Measurements from ENCODE around the gene USP46. TPM values are rescaled to one million over a fixed set of nuclear protein-coding genes. Genes with fewer than 3 reads are reported as not detected.

USP46 gene
- total and polyA plus RNA-seq, 2 of the 13 experiments (the other 11 are each of a cell fraction or from before 2014, with no cell fraction given): 4.7 to 17.4 TPM

DNA sequence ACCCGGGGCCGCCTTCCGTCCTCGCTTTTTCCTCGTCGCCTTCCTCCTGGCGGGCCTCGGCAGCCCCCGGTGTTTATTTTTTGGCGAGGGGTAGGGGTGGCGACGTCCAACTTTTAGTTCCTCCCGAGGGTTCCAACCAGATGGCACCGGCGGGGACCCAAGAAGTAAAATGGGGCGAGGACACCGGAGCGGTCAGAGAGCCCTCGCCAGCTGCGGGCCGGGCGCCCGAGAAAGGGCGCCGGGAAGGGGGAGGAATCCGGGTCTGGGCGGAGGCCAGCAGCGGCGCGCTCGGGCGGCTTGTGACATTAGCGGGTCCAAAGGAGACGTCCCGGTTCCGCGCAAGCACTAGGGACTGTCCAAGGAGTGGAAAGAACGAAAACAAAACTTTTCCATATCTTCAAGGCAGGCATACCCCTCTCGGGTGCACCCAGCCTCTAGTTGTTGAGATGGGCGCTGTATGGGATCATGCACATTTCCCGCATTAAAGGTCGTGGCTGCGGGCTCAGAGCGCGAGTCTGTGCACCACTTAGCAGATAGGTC, 691 bp upstream of the USP46 start (continued):
- TF ChIP-seq, protein P1, sequence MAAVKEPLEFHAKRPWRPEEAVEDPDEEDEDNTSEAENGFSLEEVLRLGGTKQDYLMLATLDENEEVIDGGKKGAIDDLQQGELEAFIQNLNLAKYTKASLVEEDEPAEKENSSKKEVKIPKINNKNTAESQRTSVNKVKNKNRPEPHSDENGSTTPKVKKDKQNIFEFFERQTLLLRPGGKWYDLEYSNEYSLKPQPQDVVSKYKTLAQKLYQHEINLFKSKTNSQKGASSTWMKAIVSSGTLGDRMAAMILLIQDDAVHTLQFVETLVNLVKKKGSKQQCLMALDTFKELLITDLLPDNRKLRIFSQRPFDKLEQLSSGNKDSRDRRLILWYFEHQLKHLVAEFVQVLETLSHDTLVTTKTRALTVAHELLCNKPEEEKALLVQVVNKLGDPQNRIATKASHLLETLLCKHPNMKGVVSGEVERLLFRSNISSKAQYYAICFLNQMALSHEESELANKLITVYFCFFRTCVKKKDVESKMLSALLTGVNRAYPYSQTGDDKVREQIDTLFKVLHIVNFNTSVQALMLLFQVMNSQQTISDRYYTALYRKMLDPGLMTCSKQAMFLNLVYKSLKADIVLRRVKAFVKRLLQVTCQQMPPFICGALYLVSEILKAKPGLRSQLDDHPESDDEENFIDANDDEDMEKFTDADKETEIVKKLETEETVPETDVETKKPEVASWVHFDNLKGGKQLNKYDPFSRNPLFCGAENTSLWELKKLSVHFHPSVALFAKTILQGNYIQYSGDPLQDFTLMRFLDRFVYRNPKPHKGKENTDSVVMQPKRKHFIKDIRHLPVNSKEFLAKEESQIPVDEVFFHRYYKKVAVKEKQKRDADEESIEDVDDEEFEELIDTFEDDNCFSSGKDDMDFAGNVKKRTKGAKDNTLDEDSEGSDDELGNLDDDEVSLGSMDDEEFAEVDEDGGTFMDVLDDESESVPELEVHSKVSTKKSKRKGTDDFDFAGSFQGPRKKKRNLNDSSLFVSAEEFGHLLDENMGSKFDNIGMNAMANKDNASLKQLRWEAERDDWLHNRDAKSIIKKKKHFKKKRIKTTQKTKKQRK (IDR thresholded peaks at IDR 0.05; ENCODE audit: low read length): no peak
- no peak for TF ChIP-seq STAG1 (CRISPR knock-in tag; IDR thresholded peaks at IDR 0.05)
- TF ChIP-seq HOXA9 (CRISPR knock-in tag; IDR thresholded peaks at IDR 0.05; ENCODE audit: borderline replicate concordance): no peak
- no peak for TF ChIP-seq SOX5 (CRISPR knock-in tag; IDR thresholded peaks at IDR 0.05; ENCODE audit: borderline replicate concordance)
- TF ChIP-seq, protein P2, sequence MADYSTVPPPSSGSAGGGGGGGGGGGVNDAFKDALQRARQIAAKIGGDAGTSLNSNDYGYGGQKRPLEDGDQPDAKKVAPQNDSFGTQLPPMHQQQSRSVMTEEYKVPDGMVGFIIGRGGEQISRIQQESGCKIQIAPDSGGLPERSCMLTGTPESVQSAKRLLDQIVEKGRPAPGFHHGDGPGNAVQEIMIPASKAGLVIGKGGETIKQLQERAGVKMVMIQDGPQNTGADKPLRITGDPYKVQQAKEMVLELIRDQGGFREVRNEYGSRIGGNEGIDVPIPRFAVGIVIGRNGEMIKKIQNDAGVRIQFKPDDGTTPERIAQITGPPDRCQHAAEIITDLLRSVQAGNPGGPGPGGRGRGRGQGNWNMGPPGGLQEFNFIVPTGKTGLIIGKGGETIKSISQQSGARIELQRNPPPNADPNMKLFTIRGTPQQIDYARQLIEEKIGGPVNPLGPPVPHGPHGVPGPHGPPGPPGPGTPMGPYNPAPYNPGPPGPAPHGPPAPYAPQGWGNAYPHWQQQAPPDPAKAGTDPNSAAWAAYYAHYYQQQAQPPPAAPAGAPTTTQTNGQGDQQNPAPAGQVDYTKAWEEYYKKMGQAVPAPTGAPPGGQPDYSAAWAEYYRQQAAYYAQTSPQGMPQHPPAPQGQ (CRISPR knock-in tag; IDR thresholded peaks at IDR 0.05; ENCODE audit: borderline replicate concordance): no peak
- TF ChIP-seq ZHX1 (CRISPR knock-in tag; IDR thresholded peaks at IDR 0.05; ENCODE audit: low read depth): no peak
- TF ChIP-seq PTBP1 (IDR thresholded peaks at IDR 0.05; ENCODE audit: low read depth, low read length, poor library complexity, severe bottlenecking): no peak
- TF ChIP-seq ZNF431 (CRISPR knock-in tag; IDR thresholded peaks at IDR 0.05; ENCODE audit: borderline replicate concordance, low read depth): no peak
- TF ChIP-seq ZNF850 (CRISPR knock-in tag; conservative IDR thresholded peaks at IDR 0.05): no peak
- TF ChIP-seq KDM6A (CRISPR knock-in tag; IDR thresholded peaks at IDR 0.05; ENCODE audit: low read depth): no peak
- TF ChIP-seq ZSCAN25 (CRISPR knock-in tag; IDR thresholded peaks at IDR 0.05): no peak
- TF ChIP-seq KAT8 (CRISPR knock-in tag; IDR thresholded peaks at IDR 0.05): no peak
- TF ChIP-seq FOXP4 (CRISPR knock-in tag; IDR thresholded peaks at IDR 0.05): no peak
- TF ChIP-seq ZKSCAN8 (CRISPR knock-in tag; IDR thresholded peaks at IDR 0.05; ENCODE audit: borderline replicate concordance): no peak
- TF ChIP-seq ZNF33A (CRISPR knock-in tag; IDR thresholded peaks at IDR 0.05; ENCODE audit: borderline replicate concordance): no peak
- TF ChIP-seq FOXP1 (IDR thresholded peaks at IDR 0.05): no peak
- TF ChIP-seq FOXP1 (CRISPR knock-in tag; IDR thresholded peaks at IDR 0.05): no peak
- TF ChIP-seq ZFP36 (IDR thresholded peaks at IDR 0.05; ENCODE audit: borderline replicate concordance, low read depth, low read length, partially characterized antibody): no peak
- no peak for TF ChIP-seq ZNF577 (CRISPR knock-in tag; IDR thresholded peaks at IDR 0.05; ENCODE audit: borderline replicate concordance, low read depth)
- TF ChIP-seq, protein P3, sequence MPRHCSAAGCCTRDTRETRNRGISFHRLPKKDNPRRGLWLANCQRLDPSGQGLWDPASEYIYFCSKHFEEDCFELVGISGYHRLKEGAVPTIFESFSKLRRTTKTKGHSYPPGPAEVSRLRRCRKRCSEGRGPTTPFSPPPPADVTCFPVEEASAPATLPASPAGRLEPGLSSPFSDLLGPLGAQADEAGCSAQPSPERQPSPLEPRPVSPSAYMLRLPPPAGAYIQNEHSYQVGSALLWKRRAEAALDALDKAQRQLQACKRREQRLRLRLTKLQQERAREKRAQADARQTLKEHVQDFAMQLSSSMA (CRISPR knock-in tag; IDR thresholded peaks at IDR 0.05): no peak

All from HepG2 (cell line).